HCT116 (cell line): ENCODE results near the gene PANK4.
A peak's percentile ranks its signal among the peaks of the same experiment; 100 is the strongest.

Experiments
- EZH2 ChIP-seq: fragments of 200-600 bp; sonication (generic); IDR thresholded peaks from 2 replicates; pipeline ENCODE4 v1.6.1; 2017; ENCODE audit warnings: antibody characterized with exemption, mixed run types
- POLR2AphosphoS5 ChIP-seq: IDR thresholded peaks from 2 replicates; pipeline ENCODE4 v1.6.1; 2011; ENCODE audit warnings: mild to moderate bottlenecking, low read depth, low read length, moderate library complexity
- YY1 ChIP-seq: IDR thresholded peaks from 2 replicates; pipeline ENCODE4 v1.6.1; 2011; ENCODE audit warnings: low read length, low read depth, moderate library complexity, mild to moderate bottlenecking; ENCODE audit not compliant: insufficient replicate concordance; ENCODE audit errors: extremely low read depth
- ZFX ChIP-seq: fragments of 450-650 bp; IDR thresholded peaks from 2 replicates; pipeline ENCODE4 v1.6.1; 2017
- ZNF274 ChIP-seq: fragments of 200-500 bp; sonication (Bioruptor generic); IDR thresholded peaks from 2 replicates; pipeline ENCODE4 v1.6.1; 2014; ENCODE audit warnings: mild to moderate bottlenecking, low read depth, low read length, inconsistent platforms

- TF ChIP-seq YY1 (peak; percentile 46), POLR2AphosphoS5 (peak; percentile 33; the same call in 1 of the 2 replicates), ZNF274 (no peak), EZH2 (no peak), ZFX (peak; percentile 53; the same call in 1 of the 2 replicates)
Measured at GRCh38 chr1:2546515-2547209, 20.3 kb upstream of the PANK4 start.
